C4-2B (cell line): ENCODE measurements around the gene CINP.

Experiments used
- H3K27ac ChIP-seq: fragments of 450-650 bp; 2 replicates; pipeline ENCODE4 v1.5.1; 2017
- CTCF ChIP-seq: fragments of 450-650 bp; conservative IDR thresholded peaks from 2 replicates; pipeline ENCODE4 v1.5.1; 2017; ENCODE audit warnings: mild to moderate bottlenecking
- ZFX ChIP-seq: fragments of 450-650 bp; IDR thresholded peaks from 2 replicates; pipeline ENCODE4 v1.6.1; 2017

The CINP gene

GRCh38 chr14:102390064-102390855 is 27.6 kb upstream of the CINP start:
- TF ChIP-seq ZFX (no peak), CTCF (no peak)
- no peak overlapping the region for H3K27ac ChIP-seq

GRCh38 chr14:102389246-102389645 is 26.6 kb upstream of the CINP start:
- TF ChIP-seq CTCF (no peak), ZFX (no peak)
- no peak overlapping the region for H3K27ac ChIP-seq

GRCh38 chr14:102387086-102387485 is 24.4 kb upstream of the CINP start:
- TF ChIP-seq CTCF, result no peak
- TF ChIP-seq ZFX, result no peak
- H3K27ac ChIP-seq, result no peak overlapping the region

- TF ChIP-seq ZFX (no peak), CTCF (no peak)
- H3K27ac ChIP-seq, result no peak overlapping the region
Measured at GRCh38 chr14:102378830-102379229, 16.1 kb upstream of the CINP start.

GRCh38 chr14:102377696-102378095 is 15.0 kb upstream of the CINP start:
- TF ChIP-seq CTCF (no peak), ZFX (no peak)
- no peak overlapping the region for H3K27ac ChIP-seq

- TF ChIP-seq CTCF, result no peak
- no peak for TF ChIP-seq ZFX
- H3K27ac ChIP-seq, result no peak overlapping the region
Measured at GRCh38 chr14:102375119-102375518, 12.4 kb upstream of the CINP start.

- H3K27ac ChIP-seq, result no peak overlapping the region
- no peak for TF ChIP-seq ZFX
- TF ChIP-seq CTCF, result no peak
Measured at GRCh38 chr14:102374264-102374663, 11.6 kb upstream of the CINP start.
